GM18520 (cell line): Measurements from ENCODE around the gene FKBP4.
A peak's percentile ranks its signal among the peaks of the same experiment; 100 is the strongest.
"Not testable (repeated sequence)": the region's sequence is repeated elsewhere in the genome, so short reads cannot be mapped to it uniquely, and the experiment has no call there.

Experiments
- ATAC-seq: cut with Tn5 transposase; IDR thresholded peaks from one replicate; pipeline ENCODE4 v1.9.1; 2021; ENCODE audit not compliant: unreplicated experiment

Gene FKBP4, protein sequence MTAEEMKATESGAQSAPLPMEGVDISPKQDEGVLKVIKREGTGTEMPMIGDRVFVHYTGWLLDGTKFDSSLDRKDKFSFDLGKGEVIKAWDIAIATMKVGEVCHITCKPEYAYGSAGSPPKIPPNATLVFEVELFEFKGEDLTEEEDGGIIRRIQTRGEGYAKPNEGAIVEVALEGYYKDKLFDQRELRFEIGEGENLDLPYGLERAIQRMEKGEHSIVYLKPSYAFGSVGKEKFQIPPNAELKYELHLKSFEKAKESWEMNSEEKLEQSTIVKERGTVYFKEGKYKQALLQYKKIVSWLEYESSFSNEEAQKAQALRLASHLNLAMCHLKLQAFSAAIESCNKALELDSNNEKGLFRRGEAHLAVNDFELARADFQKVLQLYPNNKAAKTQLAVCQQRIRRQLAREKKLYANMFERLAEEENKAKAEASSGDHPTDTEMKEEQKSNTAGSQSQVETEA

DNA sequence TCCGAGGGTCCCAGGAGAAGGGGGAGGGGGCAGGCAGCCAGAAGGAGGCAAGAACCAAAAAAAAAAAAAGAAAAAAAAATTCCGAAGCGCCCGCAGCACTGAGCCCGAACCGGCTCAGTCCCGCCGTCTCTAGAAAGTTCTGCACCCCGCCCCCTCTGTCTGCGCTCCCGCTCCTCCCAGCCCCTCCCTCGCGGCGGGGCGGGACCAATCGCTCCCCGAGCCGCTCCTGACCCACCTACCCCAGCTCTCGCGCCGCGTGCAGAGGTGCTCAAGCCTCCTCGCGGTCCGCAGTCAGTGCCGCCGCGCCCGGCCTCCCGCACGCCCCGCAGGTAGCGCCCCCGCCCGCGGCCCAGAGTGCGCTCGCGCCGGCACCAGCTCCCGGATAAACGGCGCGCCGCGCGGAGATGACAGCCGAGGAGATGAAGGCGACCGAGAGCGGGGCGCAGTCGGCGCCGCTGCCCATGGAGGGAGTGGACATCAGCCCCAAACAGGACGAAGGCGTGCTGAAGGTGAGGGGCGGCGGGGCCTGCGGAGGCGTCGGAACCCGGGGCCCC is at the start of gene FKBP4:
TSS of gene FKBP4 (plus strand) at position 235 of the 554 bp plus-strand sequence. CDS start at position 405, 170 bp downstream.
- peak; percentile 64 for ATAC-seq

- no peak for ATAC-seq
Measured at GRCh38 chr12:2745655-2746054, 49.1 kb upstream of the FKBP4 start.

DNA sequence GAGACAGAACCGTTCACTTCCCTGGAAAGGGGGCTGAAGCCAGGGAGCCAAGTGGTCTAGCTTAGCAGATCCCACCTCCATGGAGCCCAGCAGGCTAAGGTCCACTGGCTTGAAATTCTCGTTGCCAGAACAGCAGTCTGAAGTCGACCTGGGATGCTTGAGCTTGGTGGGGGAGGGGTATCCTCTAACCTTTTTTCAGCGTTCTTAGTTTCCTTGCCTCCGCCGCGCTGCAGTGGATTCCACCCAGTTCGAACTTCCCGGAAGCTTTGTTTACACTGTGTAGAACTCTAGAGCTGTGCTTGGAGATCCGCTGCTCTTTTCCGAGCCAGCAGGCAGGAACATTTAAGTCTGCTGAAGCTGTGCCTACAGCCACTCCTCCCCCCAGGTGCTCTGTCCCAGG is 45.2 kb upstream of the FKBP4 start:
- ATAC-seq = no peak

GRCh38 chr12:2750185-2750584 is 44.6 kb upstream of the FKBP4 start:
- ATAC-seq = no peak

DNA sequence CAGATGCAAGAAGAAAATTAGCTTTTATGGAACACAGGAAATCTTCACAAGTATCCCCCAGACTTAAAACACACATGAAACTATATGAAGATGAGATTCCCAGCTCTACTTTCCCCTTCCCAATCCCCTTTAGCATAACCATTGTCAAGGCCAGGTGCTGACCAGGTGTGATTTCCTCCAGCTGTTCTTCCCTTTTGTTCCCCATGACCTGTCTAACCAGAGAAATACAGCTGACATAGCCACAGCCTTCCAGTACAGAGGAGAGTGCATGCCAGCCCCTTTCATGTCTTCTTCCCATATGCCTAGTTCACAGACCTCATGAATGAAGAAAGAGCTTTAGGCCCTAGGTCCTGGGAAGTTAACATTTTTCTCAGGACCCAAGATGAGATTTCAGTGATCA is 43.5 kb upstream of the FKBP4 start:
- ATAC-seq = no peak

DNA sequence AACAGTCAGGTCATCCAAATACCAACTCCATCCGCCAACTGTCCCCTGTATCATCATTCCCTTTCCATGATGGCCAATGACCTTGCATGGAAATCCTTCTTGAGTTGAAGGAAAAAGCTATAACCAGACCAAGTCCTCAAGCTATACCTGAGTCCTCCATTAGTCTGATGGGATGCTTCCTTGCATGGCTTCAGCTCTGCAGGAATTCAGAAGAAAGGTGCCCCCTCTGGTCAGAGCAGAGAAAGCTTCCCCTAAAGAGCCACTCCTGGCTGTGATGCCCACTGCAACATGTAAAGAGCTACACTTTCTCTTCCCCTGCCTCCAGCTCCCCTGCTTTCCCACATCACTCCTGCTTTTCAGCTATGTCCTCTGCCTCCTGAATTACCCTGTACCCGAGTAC is 43.1 kb upstream of the FKBP4 start:
- no peak for ATAC-seq

DNA sequence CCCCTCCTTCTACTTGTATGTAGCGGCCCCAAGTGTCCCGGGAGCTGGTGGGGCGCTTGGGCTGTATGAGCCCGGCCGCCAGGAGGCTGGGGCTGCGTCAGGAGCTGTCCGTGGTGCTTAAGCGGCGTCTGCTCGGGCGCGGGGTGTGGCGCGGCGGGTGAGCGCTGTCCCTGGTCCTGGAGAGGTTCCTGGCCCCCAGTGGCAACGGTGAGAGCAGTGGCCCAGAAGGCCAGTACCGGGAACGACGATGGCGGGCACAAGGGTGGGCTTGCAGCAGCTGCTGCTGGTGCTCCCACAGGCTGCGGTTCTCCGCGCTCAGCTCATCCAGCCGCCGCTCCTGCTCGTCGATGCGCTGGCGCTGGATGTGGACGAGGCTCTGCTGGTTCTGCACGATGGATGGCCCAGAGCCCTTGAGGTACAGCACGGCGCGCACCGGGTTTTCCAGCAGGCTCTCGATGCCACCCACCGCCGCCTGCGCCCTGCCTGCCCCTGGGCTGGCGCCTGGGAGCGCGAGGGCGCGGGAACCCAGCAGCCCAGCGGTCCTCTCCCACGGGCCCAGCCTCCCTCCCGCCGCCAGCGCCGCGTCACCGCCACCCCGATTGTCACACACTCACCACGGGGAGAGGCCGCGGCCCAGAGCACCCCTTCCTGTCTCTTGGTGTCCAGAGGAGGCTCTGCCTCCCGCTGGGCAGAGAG is 41.9 kb upstream of the FKBP4 start:
- ATAC-seq = no peak

- ATAC-seq = no peak
Measured at GRCh38 chr12:2753536-2753935, 41.2 kb upstream of the FKBP4 start.

DNA sequence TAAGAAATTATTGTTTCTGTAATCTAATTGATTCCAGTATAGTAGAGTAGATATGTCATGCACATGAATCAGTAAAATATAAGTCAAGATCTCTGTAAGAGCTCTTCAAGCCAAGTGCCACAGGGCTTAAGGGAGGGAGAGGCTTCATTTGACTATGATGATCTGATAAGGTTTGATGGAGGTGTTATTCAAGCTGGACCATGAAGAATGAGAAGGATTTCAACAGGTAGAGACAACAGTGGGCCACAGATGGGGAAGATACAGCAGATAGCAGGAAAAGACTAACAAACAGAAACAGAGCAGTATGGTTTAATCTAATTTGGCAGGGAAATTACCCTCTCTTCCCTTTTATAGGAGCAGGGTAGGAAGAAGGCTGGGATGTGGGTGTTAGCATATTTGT is 40.6 kb upstream of the FKBP4 start:
- no peak for ATAC-seq

- ATAC-seq = no peak
Measured at GRCh38 chr12:2756756-2757155, 38.0 kb upstream of the FKBP4 start.

GRCh38 chr12:2759733-2760132 is 35.0 kb upstream of the FKBP4 start:
- no peak for ATAC-seq

DNA sequence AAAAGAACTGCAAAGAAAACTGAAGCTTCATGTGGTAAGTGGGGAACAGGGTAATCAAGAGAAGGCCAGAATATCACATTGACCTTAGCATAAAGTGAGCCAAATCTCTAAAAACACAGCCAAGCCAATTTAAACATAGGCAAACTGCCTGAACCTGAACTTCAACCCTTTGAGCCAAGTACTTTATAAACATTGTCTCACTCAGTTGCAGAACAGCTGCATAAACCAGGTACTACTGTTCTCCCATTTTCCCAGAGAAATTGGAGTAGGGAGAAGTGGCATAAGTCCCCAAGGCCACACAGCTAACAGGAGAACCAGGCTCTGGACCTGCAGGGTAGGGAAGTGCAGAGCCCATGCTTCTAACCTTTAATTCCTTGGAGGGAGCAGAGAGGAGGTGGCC is 30.4 kb upstream of the FKBP4 start:
- ATAC-seq = no peak

GRCh38 chr12:2765052-2765451 is 29.7 kb upstream of the FKBP4 start:
- no peak for ATAC-seq

GRCh38 chr12:2765608-2766007 is 29.2 kb upstream of the FKBP4 start:
- no peak for ATAC-seq

DNA sequence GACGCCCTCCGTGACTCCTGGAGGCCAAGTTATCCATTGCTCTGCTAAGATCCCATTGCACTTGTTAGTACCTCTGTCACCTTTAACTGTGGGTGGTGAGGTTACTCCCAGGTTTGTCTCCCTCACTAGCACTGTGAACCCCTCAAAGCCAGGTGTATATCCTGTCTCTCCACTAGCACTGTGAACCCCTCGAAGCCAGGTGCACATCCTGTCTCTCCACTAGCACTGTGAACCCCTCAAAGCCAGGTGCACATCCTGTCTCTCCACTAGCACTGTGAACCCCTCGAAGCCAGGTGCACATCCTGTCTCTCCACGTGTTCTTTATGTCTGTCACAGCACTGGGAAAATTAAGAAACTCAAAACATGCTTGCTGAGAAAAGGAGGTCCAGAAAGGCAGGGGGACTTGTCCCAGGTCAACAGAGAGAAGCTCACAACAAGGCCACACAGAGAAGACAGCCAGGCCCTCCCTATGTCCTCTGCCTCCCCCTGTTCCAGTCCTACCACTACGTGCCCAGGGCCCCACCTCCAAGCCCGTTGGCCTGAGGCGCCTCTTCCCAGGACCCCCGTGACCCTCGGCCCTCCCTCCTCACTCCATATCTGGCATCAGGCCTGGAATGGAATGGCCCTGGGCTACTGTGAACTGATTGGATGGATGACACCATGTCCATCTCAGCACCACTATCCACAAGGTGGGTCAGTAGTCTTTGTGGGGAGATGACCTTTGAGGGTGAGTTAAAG is 26.4 kb upstream of the FKBP4 start:
- no peak for ATAC-seq

DNA sequence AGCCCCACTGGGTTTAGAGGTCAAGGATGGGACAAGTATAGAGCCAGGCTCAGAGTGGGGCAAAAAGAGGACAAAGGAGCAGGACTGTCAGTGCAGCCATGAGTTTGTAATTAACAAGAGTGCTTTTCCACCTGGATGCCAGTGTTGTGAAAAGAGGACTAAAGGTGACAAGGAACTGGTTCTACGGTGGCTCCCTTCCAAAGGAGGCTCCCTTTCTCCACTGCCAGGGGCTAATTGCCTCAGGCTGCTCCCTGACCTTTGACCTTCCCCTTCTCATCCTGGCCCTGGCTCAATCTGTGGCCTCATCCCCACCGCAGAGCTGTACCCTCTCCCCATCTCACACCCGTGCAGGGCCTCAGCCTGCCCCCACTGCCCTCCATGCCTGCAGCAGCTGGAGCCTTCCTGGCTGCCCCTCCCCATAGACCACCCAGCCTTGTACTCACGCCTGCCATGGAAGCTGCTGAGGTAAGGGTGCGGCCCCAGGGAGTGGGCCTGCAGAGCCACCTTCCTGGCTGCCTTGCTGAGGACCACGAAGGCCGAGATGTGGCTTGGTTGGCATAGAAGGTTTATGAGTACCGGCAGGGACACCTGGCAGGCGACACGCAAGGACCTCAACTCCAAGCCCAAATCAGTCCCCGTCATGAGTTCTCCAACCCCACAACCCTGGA is 24.8 kb upstream of the FKBP4 start:
- ATAC-seq = no peak

- ATAC-seq = not testable (repeated sequence)
Measured at GRCh38 chr12:2770544-2770943, 24.2 kb upstream of the FKBP4 start.

- no peak for ATAC-seq
Measured at GRCh38 chr12:2772370-2772769, 22.4 kb upstream of the FKBP4 start.

- ATAC-seq = no peak
Measured at GRCh38 chr12:2773199-2773875, 21.4 kb upstream of the FKBP4 start.

DNA sequence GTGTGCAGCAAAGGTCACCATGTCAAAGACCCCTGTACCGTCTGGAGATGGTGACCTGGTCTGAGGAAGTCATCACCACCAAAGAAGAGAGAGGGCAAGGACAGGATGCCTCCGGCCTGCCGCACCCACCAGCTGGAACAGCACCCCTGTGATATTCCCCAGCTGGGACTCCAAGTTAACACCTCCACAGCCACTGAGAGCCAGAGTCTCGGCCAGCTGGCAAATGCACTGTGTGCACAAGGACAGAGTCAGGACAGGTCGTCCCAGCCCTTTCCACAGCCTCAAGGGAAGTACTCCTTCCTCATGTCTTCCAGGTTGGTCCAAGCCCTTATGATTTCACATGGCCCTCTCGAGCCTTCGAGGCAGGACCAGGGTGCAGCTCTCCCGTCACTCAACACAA is 19.3 kb upstream of the FKBP4 start:
- ATAC-seq = no peak
